SK-N-MC (cell line): ENCODE measurements around the gene XRCC4.

Experiments used
- EZH2 ChIP-seq: fragments of 200-600 bp; sonication (generic); IDR thresholded peaks from one replicate; pipeline ENCODE4 v1.6.1; 2017; ENCODE audit warnings: antibody characterized with exemption
- POLR2AphosphoS5 ChIP-seq: IDR thresholded peaks from 2 replicates; pipeline ENCODE4 v1.6.1; 2012; ENCODE audit warnings: mild to moderate bottlenecking, low read depth, low read length, borderline replicate concordance

DNA sequence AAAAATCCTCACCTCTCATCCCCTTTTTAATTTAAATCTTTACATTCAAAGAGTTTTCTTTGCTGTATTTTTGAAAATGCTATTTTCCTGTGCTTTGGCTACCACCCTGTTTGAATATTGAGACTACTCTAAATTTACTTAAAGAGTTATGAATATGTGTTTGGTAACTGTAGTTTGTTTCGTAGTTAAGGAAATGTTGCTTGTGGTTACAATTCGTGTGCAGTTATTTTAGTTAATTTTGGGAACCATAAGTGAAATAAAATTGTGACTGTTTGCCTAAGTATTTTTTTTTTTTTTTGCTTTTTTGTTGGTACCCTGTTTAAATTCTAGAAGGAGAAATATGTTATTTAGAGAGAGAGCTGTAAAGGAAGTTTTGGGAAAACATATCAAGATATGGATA lies 78.7 kb downstream of the XRCC4 start:
- no peak for TF ChIP-seq POLR2AphosphoS5
- no peak for TF ChIP-seq EZH2
